Fibroblast of lung (primary cell): ENCODE measurements around the gene RNF223. TPM values are rescaled to one million over a fixed set of nuclear protein-coding genes. Genes with fewer than 3 reads are reported as not detected.

Source experiments
- DNase-seq, 2 donors: peaks; one replicate each; pipeline versions ENCODE4 v3.0.0 to v3.0.0-alpha.2; 2010; ENCODE audit warnings: low read depth in 2 of 2
- H2AFZ ChIP-seq: 2 replicates; pipeline ENCODE4 v1.5.1; 2012; ENCODE audit warnings: low read length, control low read depth, inconsistent platforms
- H3K27ac ChIP-seq: 2 replicates; pipeline ENCODE4 v1.5.1; 2011; ENCODE audit warnings: low read length, control low read depth; ENCODE audit not compliant: insufficient read depth
- H3K27me3 ChIP-seq: 2 replicates; pipeline ENCODE4 v1.5.1; 2011; ENCODE audit warnings: mild to moderate bottlenecking, low read length; ENCODE audit not compliant: control insufficient read depth, insufficient read depth
- H3K36me3 ChIP-seq: 2 replicates; pipeline ENCODE4 v1.5.1; 2011; ENCODE audit warnings: low read length; ENCODE audit not compliant: control insufficient read depth, insufficient read depth
- H3K4me1 ChIP-seq: 2 replicates; pipeline ENCODE4 v1.5.1; 2011; ENCODE audit warnings: low read length; ENCODE audit not compliant: control insufficient read depth, insufficient read depth; ENCODE audit errors: extremely low read depth
- H3K4me2 ChIP-seq: 2 replicates; pipeline ENCODE4 v1.5.1; 2011; ENCODE audit warnings: low read length, control low read depth; ENCODE audit not compliant: insufficient read depth; ENCODE audit errors: extremely low read depth
- H3K4me3 ChIP-seq, 4 experiments: fragments of 200-600 bp in 1 of 4; sonication (generic) in 1 of 4; replicated peaks in 1 of 4; 2 replicates each; pipeline ENCODE4 v1.5.1; 2011 to 2016; ENCODE audit warnings: low read length in 4 of 4, low read depth in 3 of 4, mild to moderate bottlenecking in 3 of 4, control low read depth in 2 of 4, inconsistent platforms in 1 of 4, mixed read lengths in 1 of 4; ENCODE audit not compliant: insufficient read depth in 1 of 4; ENCODE audit errors: control extremely low read depth in 1 of 4
- H3K79me2 ChIP-seq: 2 replicates; pipeline ENCODE4 v1.5.1; 2012; ENCODE audit warnings: mild to moderate bottlenecking, low read length, inconsistent platforms; ENCODE audit not compliant: control insufficient read depth, insufficient read depth
- H3K9ac ChIP-seq: 2 replicates; pipeline ENCODE4 v1.5.1; 2011; ENCODE audit warnings: mild to moderate bottlenecking, low read length, control low read depth; ENCODE audit not compliant: insufficient read depth
- H3K9me3 ChIP-seq: 2 replicates; pipeline ENCODE4 v1.5.1; 2012; ENCODE audit warnings: low read depth, low read length; ENCODE audit not compliant: control insufficient read depth, insufficient read depth
- H4K20me1 ChIP-seq: 2 replicates; pipeline ENCODE4 v1.5.1; 2011; ENCODE audit warnings: low read length; ENCODE audit not compliant: control insufficient read depth, insufficient read depth; ENCODE audit errors: extremely low read depth
- CTCF ChIP-seq, 2 donors: IDR thresholded peaks in 1 of 2; conservative IDR thresholded peaks in 1 of 2; 1 replicate in 1 of 2; 2 replicates in 1 of 2; pipeline ENCODE4 v1.5.1; 2011 to 2012; ENCODE audit warnings: low read length in 2 of 2, control low read depth in 1 of 2, inconsistent platforms in 1 of 2, low read depth in 1 of 2, mild to moderate bottlenecking in 1 of 2
- EZH2 ChIP-seq: IDR thresholded peaks from 2 replicates; pipeline ENCODE4 v1.5.1; 2012; ENCODE audit warnings: low read length, control low read depth, mild to moderate bottlenecking; ENCODE audit errors: missing control alignments
- polyA plus RNA-seq, 2 donors: library from polyadenylated mRNA; depleted of rRNA in 1 of 2; stranded (reverse) in 1 of 2; unstranded in 1 of 2; fragments of >200 nt; gene quantifications; 2 replicates each; pipeline ENCODE4 v1.2.1, GENCODE V29; 2011 to 2012; ENCODE audit warnings: missing spikeins in 1 of 2
- total RNA-seq: library from RNA; depleted of rRNA; stranded (reverse); fragments of >200 nt; gene quantifications from 2 replicates; pipeline ENCODE4 v1.2.1, GENCODE V29; 2014

The RNF223 gene
- total and polyA plus RNA-seq, 2 donors (not counting 1 experiment from before 2014, with no cell fraction given) = not detected

DNA sequence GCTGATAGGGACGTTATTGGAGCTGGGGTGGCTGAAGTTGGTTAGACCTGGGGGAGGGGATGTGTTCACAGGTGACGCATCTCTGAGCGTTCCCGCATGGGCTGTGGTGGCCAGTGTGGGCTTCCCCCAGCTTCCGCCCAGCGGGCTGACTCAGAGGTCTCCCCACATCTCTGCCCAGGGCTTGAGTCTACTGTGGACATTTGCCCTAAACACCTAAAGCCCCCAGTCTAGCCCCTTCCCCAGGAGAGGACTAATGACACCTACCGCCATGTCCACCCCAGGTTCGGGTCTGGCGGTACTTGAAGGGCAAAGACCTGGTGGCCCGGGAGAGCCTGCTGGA lies 52.2 kb downstream of the RNF223 start:
- no peak overlapping the region for H3K4me3 ChIP-seq
- H3K27ac ChIP-seq = no peak overlapping the region
- H4K20me1 ChIP-seq = no peaks in the 10 kb centered on the region
- DNase-seq = peak in 1 of 2 donors; percentile 86
- H3K9me3 ChIP-seq = no peaks in the 10 kb centered on the region
- no peaks in the 10 kb centered on the region for H3K79me2 ChIP-seq
- H2AFZ ChIP-seq = no peak overlapping the region
- H3K4me2 ChIP-seq = no peak overlapping the region
- H3K27me3 ChIP-seq = no peaks in the 10 kb centered on the region
- H3K36me3 ChIP-seq = peaks cover 9% of the 10 kb centered on the region
- peaks cover 5% of the 10 kb centered on the region for H3K4me1 ChIP-seq
- H3K9ac ChIP-seq = no peak overlapping the region
- no peak for TF ChIP-seq CTCF (conservative IDR thresholded peaks at IDR 0.05 in 1 of 2, IDR thresholded peaks at IDR 0.05 in 1 of 2; ENCODE audit: low read depth in 1 of 2, low read length in 2 of 2)
- no peak for TF ChIP-seq EZH2

GRCh38 chr1:1021010-1021919 lies 52.8 kb downstream of the RNF223 start:
- Histone ChIP-seq H3K36me3 (peaks cover 9% of the 10 kb centered on the region), H3K9me3 (no peaks in the 10 kb centered on the region), H3K27me3 (no peaks in the 10 kb centered on the region), H3K79me2 (no peaks in the 10 kb centered on the region), H3K4me2 (peak overlapping the region; percentile 40), H3K9ac (peak overlapping the region; percentile 30), H2AFZ (no peak overlapping the region), H3K4me3 (peak overlapping the region; percentile 13 to 61 (median 46)), H3K27ac (peak overlapping the region; percentile 32), H4K20me1 (no peaks in the 10 kb centered on the region), H3K4me1 (peaks cover 5% of the 10 kb centered on the region)
- no peak for TF ChIP-seq CTCF (conservative IDR thresholded peaks at IDR 0.05 in 1 of 2, IDR thresholded peaks at IDR 0.05 in 1 of 2; ENCODE audit: low read depth in 1 of 2, low read length in 2 of 2)
- TF ChIP-seq EZH2 = no peak
- DNase-seq = peak; percentile 70 to 84

Other genes starting within 250 kb of the RNF223 start
- gene SAMD11, start 150.4 kb downstream of the RNF223 start, total RNA-seq = 3.8 and 7.7 TPM in 2 replicates
- gene SAMD11, start 150.4 kb downstream of the RNF223 start, polyA plus RNA-seq = 0.40 and 0.47 TPM in 2 replicates
- 61.1 and 61.9 TPM in 2 replicates for gene NOC2L, start 115.0 kb downstream of the RNF223 start, total RNA-seq
- gene NOC2L, start 115.0 kb downstream of the RNF223 start, polyA plus RNA-seq = 34.1 and 62.0 TPM in 2 replicates
- 5.6 and 7.4 TPM in 2 replicates for gene KLHL17, start 113.7 kb downstream of the RNF223 start, total RNA-seq
- 4.7 and 6.1 TPM in 2 replicates for gene KLHL17, start 113.7 kb downstream of the RNF223 start, polyA plus RNA-seq
- under 0.01 and 0.17 TPM in 2 replicates for gene PLEKHN1, start 107.8 kb downstream of the RNF223 start, total RNA-seq
- 0.41 and 0.44 TPM in 2 replicates for gene PLEKHN1, start 107.8 kb downstream of the RNF223 start, polyA plus RNA-seq
- gene PERM1, start 92.2 kb downstream of the RNF223 start, total RNA-seq = 0.17 TPM in 1 of 2 replicates, not detected in the other
- 0.03 TPM in 1 of 2 replicates, not detected in the other for gene PERM1, start 92.2 kb downstream of the RNF223 start, polyA plus RNA-seq
- gene HES4, start 74.2 kb downstream of the RNF223 start, total RNA-seq = 1.5 and 2.0 TPM in 2 replicates
- 0.10 and 0.49 TPM in 2 replicates for gene HES4, start 74.2 kb downstream of the RNF223 start, polyA plus RNA-seq
- 74.7 and 93.3 TPM in 2 replicates for gene ISG15, start 60.8 kb downstream of the RNF223 start, total RNA-seq
- gene ISG15, start 60.8 kb downstream of the RNF223 start, polyA plus RNA-seq = 18.4 and 24.2 TPM in 2 replicates
- 38.3 and 50.9 TPM in 2 replicates for gene AGRN, start 54.2 kb downstream of the RNF223 start, total RNA-seq
- gene AGRN, start 54.2 kb downstream of the RNF223 start, polyA plus RNA-seq = 15.6 and 20.7 TPM in 2 replicates
- 3.1 and 3.3 TPM in 2 replicates for gene C1orf159, start 41.8 kb upstream of the RNF223 start, total RNA-seq
- 2.6 and 3.4 TPM in 2 replicates for gene C1orf159, start 41.8 kb upstream of the RNF223 start, polyA plus RNA-seq
- gene TTLL10, start 99.6 kb upstream of the RNF223 start, total RNA-seq = under 0.01 TPM in 1 of 2 replicates, not detected in the other
- gene TTLL10, start 99.6 kb upstream of the RNF223 start, polyA plus RNA-seq = not detected in 2 replicates
- 0.77 and 1.3 TPM in 2 replicates for gene TNFRSF18, start 132.3 kb upstream of the RNF223 start, total RNA-seq
- gene TNFRSF18, start 132.3 kb upstream of the RNF223 start, polyA plus RNA-seq = 0.10 TPM in 1 of 2 replicates, not detected in the other
- under 0.01 and 0.17 TPM in 2 replicates for gene TNFRSF4, start 139.8 kb upstream of the RNF223 start, total RNA-seq
- gene TNFRSF4, start 139.8 kb upstream of the RNF223 start, polyA plus RNA-seq = 0.05 TPM in 1 of 2 replicates, not detected in the other
- 81.9 and 127 TPM in 2 replicates for gene SDF4, start 157.7 kb upstream of the RNF223 start, total RNA-seq
- gene SDF4, start 157.7 kb upstream of the RNF223 start, polyA plus RNA-seq = 133 and 180 TPM in 2 replicates
- 19.3 and 19.5 TPM in 2 replicates for gene B3GALT6, start 157.9 kb upstream of the RNF223 start, total RNA-seq
- 15.7 and 17.9 TPM in 2 replicates for gene B3GALT6, start 157.9 kb upstream of the RNF223 start, polyA plus RNA-seq
- 1.0 and 4.1 TPM in 2 replicates for gene C1QTNF12, start 172.4 kb upstream of the RNF223 start, total RNA-seq
- 0.27 and 0.60 TPM in 2 replicates for gene C1QTNF12, start 172.4 kb upstream of the RNF223 start, polyA plus RNA-seq
- 39.5 and 47.2 TPM in 2 replicates for gene UBE2J2, start 199.5 kb upstream of the RNF223 start, total RNA-seq
- 32.3 and 50.9 TPM in 2 replicates for gene UBE2J2, start 199.5 kb upstream of the RNF223 start, polyA plus RNA-seq
- 1.0 and 2.5 TPM in 2 replicates for gene SCNN1D, start 206.1 kb upstream of the RNF223 start, total RNA-seq
- gene SCNN1D, start 206.1 kb upstream of the RNF223 start, polyA plus RNA-seq = 0.44 TPM in 2 replicates
- 34.7 and 50.9 TPM in 2 replicates for gene ACAP3, start 233.6 kb upstream of the RNF223 start, total RNA-seq
- gene ACAP3, start 233.6 kb upstream of the RNF223 start, polyA plus RNA-seq = 15.3 and 15.7 TPM in 2 replicates
- gene PUSL1, start 234.3 kb upstream of the RNF223 start, total RNA-seq = 12.7 and 13.1 TPM in 2 replicates
- 7.1 and 9.6 TPM in 2 replicates for gene PUSL1, start 234.3 kb upstream of the RNF223 start, polyA plus RNA-seq